Measurements from ENCODE around the gene TNFRSF13B.

GRCh38 chr17:16936536-16937310 is 35.2 kb downstream of the TNFRSF13B start:
- no peak for TF ChIP-seq CTCF (conservative IDR thresholded peaks at IDR 0.05; ENCODE audit: low read length)
- TF ChIP-seq EZH2phosphoT487 (IDR thresholded peaks at IDR 0.05; ENCODE audit: borderline replicate concordance, low read depth, low read length): no peak

Data from OCI-LY7 (cell line).